ENCODE data around the gene RCVRN. TPM values are rescaled to one million over a fixed set of nuclear protein-coding genes. Genes with fewer than 3 reads are reported as not detected.
"Not testable (repeated sequence)": the region's sequence is repeated elsewhere in the genome, so short reads cannot be mapped to it uniquely, and the experiment has no call there.

RCVRN gene
- total RNA-seq, 2 donors from 2014 or later = not detected

GRCh38 chr17:9932491-9932890, 27.4 kb upstream of the RCVRN start:
- no peak overlapping the region for H3K27ac Mint-ChIP-seq
- no peaks in the 10 kb centered on the region for H3K9me3 ChIP-seq (ENCODE audit: control insufficient read depth, low read length, poor library complexity, severe bottlenecking)
- ATAC-seq (no peak), DNase-seq (no peak)
- H3K27me3 Mint-ChIP-seq = peaks cover 22% of the 10 kb centered on the region
- no peaks in the 10 kb centered on the region for H3K36me3 Mint-ChIP-seq (ENCODE audit: low read depth)
- no peak overlapping the region for H3K4me3 Mint-ChIP-seq
- H3K4me1 Mint-ChIP-seq = no peaks in the 10 kb centered on the region

GRCh38 chr17:9931144-9931741, 26.2 kb upstream of the RCVRN start:
- no peaks in the 10 kb centered on the region for H3K4me1 Mint-ChIP-seq
- no peak overlapping the region for H3K27ac Mint-ChIP-seq
- no peaks in the 10 kb centered on the region for H3K36me3 Mint-ChIP-seq (ENCODE audit: low read depth)
- H3K4me3 Mint-ChIP-seq = no peak overlapping the region
- peaks cover 22% of the 10 kb centered on the region for H3K27me3 Mint-ChIP-seq
- ATAC-seq (no peak), DNase-seq (no peak)
- no peaks in the 10 kb centered on the region for H3K9me3 ChIP-seq (ENCODE audit: control insufficient read depth, low read length, poor library complexity, severe bottlenecking)

GRCh38 chr17:9929871-9930270, 24.8 kb upstream of the RCVRN start:
- ATAC-seq = no peak
- Mint-ChIP-seq H3K36me3 (ENCODE audit: low read depth) (no peaks in the 10 kb centered on the region), H3K27ac (no peak overlapping the region), H3K4me1 (no peaks in the 10 kb centered on the region), H3K27me3 (peaks cover 27% of the 10 kb centered on the region), H3K4me3 (no peak overlapping the region)
- DNase-seq = no peak
- H3K9me3 ChIP-seq (ENCODE audit: control insufficient read depth, low read length, poor library complexity, severe bottlenecking) = no peaks in the 10 kb centered on the region

GRCh38 chr17:9928601-9929333, 23.7 kb upstream of the RCVRN start:
- H3K9me3 ChIP-seq (ENCODE audit: control insufficient read depth, low read length, poor library complexity, severe bottlenecking) = no peaks in the 10 kb centered on the region
- Mint-ChIP-seq H3K36me3 (ENCODE audit: low read depth) (no peaks in the 10 kb centered on the region), H3K27ac (no peak overlapping the region), H3K4me3 (no peak overlapping the region), H3K4me1 (no peaks in the 10 kb centered on the region), H3K27me3 (peaks cover 27% of the 10 kb centered on the region)
- ATAC-seq (no peak), DNase-seq (no peak)

- Mint-ChIP-seq H3K4me1 (no peaks in the 10 kb centered on the region), H3K27me3 (peaks cover 14% of the 10 kb centered on the region), H3K36me3 (ENCODE audit: low read depth) (peaks cover 2% of the 10 kb centered on the region), H3K27ac (no peak overlapping the region), H3K4me3 (no peak overlapping the region)
- ATAC-seq = no peak
- no peaks in the 10 kb centered on the region for H3K9me3 ChIP-seq (ENCODE audit: control insufficient read depth, low read length, poor library complexity, severe bottlenecking)
- no peak for DNase-seq
Measured at GRCh38 chr17:9926150-9926804, 21.2 kb upstream of the RCVRN start.

DNA sequence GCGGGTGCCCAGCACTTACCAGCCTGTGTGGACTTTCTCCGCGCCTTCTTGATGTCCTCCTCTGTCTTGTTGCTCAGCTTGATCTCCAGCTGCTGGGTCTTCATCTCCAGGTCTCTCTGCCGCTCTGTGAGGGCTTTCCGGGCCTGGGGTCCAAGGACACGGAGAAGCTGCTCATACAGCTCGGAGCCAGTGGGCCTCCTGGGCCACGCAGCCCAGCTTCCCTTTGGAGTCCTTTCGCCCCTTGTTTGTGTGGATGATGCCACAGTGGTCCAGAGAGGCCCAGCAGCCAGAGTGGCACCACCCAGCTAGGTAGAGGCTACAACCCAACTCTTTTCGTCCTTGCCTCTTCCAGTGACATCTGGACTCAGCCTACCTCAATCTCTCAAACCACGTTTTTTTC, 20.4 kb upstream of the RCVRN start:
- no peak overlapping the region for H3K27ac Mint-ChIP-seq
- DNase-seq (no peak), ATAC-seq (no peak)
- H3K9me3 ChIP-seq (ENCODE audit: control insufficient read depth, low read length, poor library complexity, severe bottlenecking) = no peaks in the 10 kb centered on the region
- no peak overlapping the region for H3K4me3 Mint-ChIP-seq
- H3K36me3 Mint-ChIP-seq (ENCODE audit: low read depth) = peaks cover 2% of the 10 kb centered on the region
- H3K4me1 Mint-ChIP-seq = no peaks in the 10 kb centered on the region
- peaks cover 11% of the 10 kb centered on the region for H3K27me3 Mint-ChIP-seq

DNA sequence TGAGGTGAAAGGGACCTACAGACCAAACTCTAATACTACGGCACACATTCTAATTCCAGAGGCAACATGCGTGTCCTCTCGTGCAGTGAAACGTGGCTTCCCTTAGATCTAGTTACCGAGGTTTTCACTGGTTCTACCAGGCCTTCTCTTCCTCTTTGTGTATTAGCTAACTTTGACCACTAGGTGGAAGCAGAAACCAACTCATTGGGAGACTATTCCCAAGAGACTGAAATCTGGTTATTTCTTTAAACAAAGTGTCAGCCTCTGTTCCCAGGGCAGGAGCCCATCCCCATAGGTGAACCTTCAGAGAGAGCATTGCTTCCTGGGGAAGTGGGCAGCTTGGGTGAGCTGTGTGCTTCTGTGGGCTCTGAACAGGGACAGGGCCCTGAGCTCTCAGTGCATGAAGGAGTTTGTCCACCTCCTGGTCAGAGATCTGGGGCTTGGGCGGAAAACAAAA, 19.7 kb upstream of the RCVRN start:
- Mint-ChIP-seq H3K4me3 (no peak overlapping the region), H3K4me1 (no peaks in the 10 kb centered on the region), H3K27ac (no peak overlapping the region), H3K36me3 (ENCODE audit: low read depth) (peaks cover 2% of the 10 kb centered on the region), H3K27me3 (peaks cover 11% of the 10 kb centered on the region)
- no peak for DNase-seq
- no peaks in the 10 kb centered on the region for H3K9me3 ChIP-seq (ENCODE audit: control insufficient read depth, low read length, poor library complexity, severe bottlenecking)
- ATAC-seq = peak; percentile 64

DNA sequence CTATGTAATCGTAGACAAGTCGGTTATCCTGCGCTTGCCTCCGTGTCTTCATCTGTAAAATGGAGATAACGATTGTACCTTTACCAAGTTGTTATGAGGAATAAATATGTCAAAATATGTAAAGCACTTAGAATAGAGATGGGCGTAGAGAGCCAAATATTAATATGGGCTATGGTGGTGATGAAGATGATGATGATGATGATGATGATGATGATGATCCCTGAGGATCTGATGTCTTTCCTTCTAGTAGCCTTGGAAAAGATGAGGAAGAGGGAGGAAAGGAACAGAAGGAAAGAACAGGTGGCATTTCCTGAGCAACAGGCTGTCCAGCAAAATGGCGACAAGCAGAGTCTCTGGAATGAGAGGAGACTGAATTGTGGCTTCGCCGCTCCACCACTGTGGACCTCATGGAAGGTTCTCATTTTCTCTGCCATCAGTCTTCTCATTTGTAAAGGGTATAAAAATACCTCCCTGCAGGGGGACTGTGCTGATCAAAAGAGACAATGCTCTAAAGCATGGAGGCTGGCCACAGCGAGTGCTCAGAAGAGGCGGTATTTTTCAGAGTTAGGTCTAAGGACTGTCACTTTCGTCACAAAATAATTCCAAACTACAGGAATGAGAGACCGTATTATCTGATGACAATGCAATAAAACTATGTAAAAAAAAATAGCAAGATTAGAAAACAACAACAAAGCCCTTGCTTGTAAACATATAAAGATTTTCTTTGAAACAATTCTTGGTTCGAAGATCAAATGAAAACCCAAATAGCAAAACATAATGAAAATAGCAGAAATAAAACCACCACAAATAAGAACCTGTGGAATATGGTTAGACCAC, 17.2 kb upstream of the RCVRN start:
- Mint-ChIP-seq H3K27me3 (peaks cover 5% of the 10 kb centered on the region), H3K36me3 (ENCODE audit: low read depth) (peaks cover 2% of the 10 kb centered on the region)

DNA sequence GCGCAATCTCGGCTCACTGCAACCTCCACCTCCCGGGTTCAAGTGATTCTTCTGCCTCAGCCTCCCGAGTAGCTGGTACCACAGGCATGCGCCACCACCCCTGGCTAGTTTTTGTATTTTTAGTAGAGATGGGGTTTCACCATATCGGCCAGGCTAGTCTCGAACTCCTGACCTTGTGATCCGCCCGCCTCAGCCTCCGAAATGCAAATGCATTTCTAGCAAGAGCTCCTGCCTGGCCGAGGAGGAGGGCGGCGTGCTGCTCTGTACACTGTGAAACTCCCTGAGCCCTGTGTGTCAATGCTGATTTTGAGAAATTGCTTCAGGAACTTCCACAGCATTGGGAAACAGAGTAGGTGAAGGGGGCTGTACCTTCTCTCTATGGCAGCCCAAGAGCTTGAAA, 16.1 kb upstream of the RCVRN start:
- not testable (repeated sequence) for H3K36me3 Mint-ChIP-seq (ENCODE audit: low read depth); ATAC-seq; H3K4me3 Mint-ChIP-seq; H3K27ac Mint-ChIP-seq; DNase-seq; H3K9me3 ChIP-seq (ENCODE audit: control insufficient read depth, low read length, poor library complexity, severe bottlenecking); H3K27me3 Mint-ChIP-seq; H3K4me1 Mint-ChIP-seq

More for the DNA sequence above, 17.2 kb upstream of the RCVRN start:
- no peak overlapping the region for H3K4me3 Mint-ChIP-seq
- H3K4me1 Mint-ChIP-seq = no peaks in the 10 kb centered on the region
- ATAC-seq = no peak
- no peaks in the 10 kb centered on the region for H3K9me3 ChIP-seq (ENCODE audit: control insufficient read depth, low read length, poor library complexity, severe bottlenecking)
- H3K27ac Mint-ChIP-seq = no peak overlapping the region
- DNase-seq = no peak

DNA sequence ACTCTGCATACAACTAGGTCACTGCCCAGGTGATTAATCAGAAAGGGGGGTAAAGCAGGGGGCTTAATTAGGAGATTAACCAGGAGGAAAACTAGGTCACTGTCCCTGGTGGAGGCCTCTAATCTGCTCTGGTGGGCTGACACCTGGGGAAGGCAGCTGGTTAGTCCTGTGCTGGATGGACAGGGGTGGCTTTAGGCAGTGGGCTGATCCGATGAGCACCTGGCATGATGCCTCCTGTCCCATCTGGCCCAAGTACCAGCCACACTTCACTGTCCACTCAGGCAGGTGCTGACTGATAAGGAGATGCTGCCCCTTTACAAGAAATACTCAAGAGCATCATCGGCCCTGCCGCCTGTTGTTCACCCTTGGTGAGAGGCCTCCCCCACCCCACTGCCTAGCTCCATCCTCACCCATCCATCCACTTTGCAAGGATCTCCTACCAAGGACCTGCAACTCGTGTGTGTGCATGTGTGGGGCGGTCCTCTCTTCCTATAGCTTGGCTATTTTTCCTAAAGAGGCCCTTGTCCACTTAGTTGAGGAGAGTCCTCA, 13.8 kb upstream of the RCVRN start:
- no peaks in the 10 kb centered on the region for H3K4me1 Mint-ChIP-seq
- H3K9me3 ChIP-seq (ENCODE audit: control insufficient read depth, low read length, poor library complexity, severe bottlenecking) = no peaks in the 10 kb centered on the region
- H3K4me3 Mint-ChIP-seq = no peak overlapping the region
- H3K27me3 Mint-ChIP-seq = no peaks in the 10 kb centered on the region
- peaks cover 2% of the 10 kb centered on the region for H3K36me3 Mint-ChIP-seq (ENCODE audit: low read depth)
- no peak overlapping the region for H3K27ac Mint-ChIP-seq
- DNase-seq (no peak), ATAC-seq (no peak)

GRCh38 chr17:9918352-9918751, 13.3 kb upstream of the RCVRN start:
- no peaks in the 10 kb centered on the region for H3K4me1 Mint-ChIP-seq
- H3K4me3 Mint-ChIP-seq = no peak overlapping the region
- no peaks in the 10 kb centered on the region for H3K9me3 ChIP-seq (ENCODE audit: control insufficient read depth, low read length, poor library complexity, severe bottlenecking)
- H3K36me3 Mint-ChIP-seq (ENCODE audit: low read depth) = peaks cover 2% of the 10 kb centered on the region
- DNase-seq = no peak
- no peak overlapping the region for H3K27ac Mint-ChIP-seq
- ATAC-seq = no peak
- H3K27me3 Mint-ChIP-seq = no peaks in the 10 kb centered on the region

DNA sequence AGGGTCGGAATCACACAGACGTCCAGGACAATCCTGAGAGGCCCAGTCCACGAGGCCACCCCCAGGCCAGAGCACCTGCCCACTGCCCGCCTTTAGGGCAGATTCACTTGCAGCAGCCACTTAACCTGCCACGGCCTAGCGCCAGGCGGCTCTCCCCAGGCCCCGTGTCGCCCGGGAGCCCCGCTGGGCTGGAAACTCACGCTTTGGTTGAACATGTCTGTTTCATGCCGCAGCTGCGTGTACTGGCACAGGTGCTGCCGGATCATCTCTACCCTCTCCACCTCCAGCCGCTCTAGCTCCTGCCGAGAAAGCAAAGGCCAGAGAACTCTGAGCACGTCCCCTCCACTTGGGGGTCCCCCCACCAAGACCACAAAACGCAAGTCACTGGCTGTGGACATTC, 12.7 kb upstream of the RCVRN start:
- Mint-ChIP-seq H3K27ac (no peak overlapping the region), H3K4me1 (no peaks in the 10 kb centered on the region), H3K27me3 (peaks cover 2% of the 10 kb centered on the region), H3K4me3 (no peak overlapping the region), H3K36me3 (ENCODE audit: low read depth) (peaks cover 2% of the 10 kb centered on the region)
- ATAC-seq (no peak), DNase-seq (no peak)
- no peaks in the 10 kb centered on the region for H3K9me3 ChIP-seq (ENCODE audit: control insufficient read depth, low read length, poor library complexity, severe bottlenecking)

GRCh38 chr17:9917131-9917530, 12.1 kb upstream of the RCVRN start:
- DNase-seq (no peak), ATAC-seq (no peak)
- H3K4me1 Mint-ChIP-seq = no peaks in the 10 kb centered on the region
- no peak overlapping the region for H3K27ac Mint-ChIP-seq
- H3K27me3 Mint-ChIP-seq = peaks cover 9% of the 10 kb centered on the region
- H3K36me3 Mint-ChIP-seq (ENCODE audit: low read depth) = peaks cover 6% of the 10 kb centered on the region
- no peaks in the 10 kb centered on the region for H3K9me3 ChIP-seq (ENCODE audit: control insufficient read depth, low read length, poor library complexity, severe bottlenecking)
- no peak overlapping the region for H3K4me3 Mint-ChIP-seq
